Upper lobe of left lung (tissue), 4 donors: Measurements from ENCODE around the gene KCNQ1OT1.

ENCODE experiments used
- EP300 ChIP-seq, 4 donors: sonication (generic); formaldehyde crosslinking; IDR thresholded peaks; one replicate each; pipeline ENCODE4 v1.5.1; 2017; ENCODE audit warnings: antibody characterized with exemption in 4 of 4, control low read depth in 2 of 4
- POLR2A ChIP-seq, 4 donors: fragments of 450-650 bp; IDR thresholded peaks; one replicate each; pipeline ENCODE4 v1.5.1; 2016 to 2017; ENCODE audit warnings: antibody characterized with exemption in 4 of 4, mild to moderate bottlenecking in 2 of 4
- POLR2AphosphoS5 ChIP-seq, 2 donors: sonication (generic); formaldehyde crosslinking; IDR thresholded peaks; one replicate each; pipeline ENCODE4 v1.5.1; 2017; ENCODE audit warnings: antibody characterized with exemption in 2 of 2
- TF ChIP-seq, protein P1 (sequence below), 6 experiments: fragments of 450-650 bp in 4 of 6; fragments of 200-600 bp in 2 of 6; sonication (generic) in 2 of 6; IDR thresholded peaks; one replicate each; pipeline ENCODE4 v1.5.1; 2016 to 2019; ENCODE audit warnings: antibody characterized with exemption in 6 of 6

DNA sequence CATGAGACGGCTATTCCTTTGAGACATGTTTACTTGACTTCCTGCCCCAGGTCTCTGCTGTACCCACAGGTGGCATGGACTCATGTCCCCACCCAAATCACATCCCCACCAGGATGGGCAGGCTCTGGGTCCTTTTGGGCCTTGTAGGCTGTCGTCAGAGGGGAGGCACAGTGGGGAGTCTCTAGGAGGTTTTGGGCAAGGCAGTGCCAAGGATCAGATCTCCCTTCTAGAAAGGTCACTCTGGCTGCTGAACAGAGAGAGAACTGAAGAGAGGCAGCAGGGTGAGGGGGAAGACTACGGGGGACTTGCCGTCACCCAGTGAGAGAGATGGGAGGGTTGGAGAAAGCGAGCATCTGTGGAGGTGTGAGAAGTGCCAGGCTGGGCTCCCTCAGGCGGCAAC is 4.6 kb upstream of the KCNQ1OT1 start:
- TF ChIP-seq, protein P1, sequence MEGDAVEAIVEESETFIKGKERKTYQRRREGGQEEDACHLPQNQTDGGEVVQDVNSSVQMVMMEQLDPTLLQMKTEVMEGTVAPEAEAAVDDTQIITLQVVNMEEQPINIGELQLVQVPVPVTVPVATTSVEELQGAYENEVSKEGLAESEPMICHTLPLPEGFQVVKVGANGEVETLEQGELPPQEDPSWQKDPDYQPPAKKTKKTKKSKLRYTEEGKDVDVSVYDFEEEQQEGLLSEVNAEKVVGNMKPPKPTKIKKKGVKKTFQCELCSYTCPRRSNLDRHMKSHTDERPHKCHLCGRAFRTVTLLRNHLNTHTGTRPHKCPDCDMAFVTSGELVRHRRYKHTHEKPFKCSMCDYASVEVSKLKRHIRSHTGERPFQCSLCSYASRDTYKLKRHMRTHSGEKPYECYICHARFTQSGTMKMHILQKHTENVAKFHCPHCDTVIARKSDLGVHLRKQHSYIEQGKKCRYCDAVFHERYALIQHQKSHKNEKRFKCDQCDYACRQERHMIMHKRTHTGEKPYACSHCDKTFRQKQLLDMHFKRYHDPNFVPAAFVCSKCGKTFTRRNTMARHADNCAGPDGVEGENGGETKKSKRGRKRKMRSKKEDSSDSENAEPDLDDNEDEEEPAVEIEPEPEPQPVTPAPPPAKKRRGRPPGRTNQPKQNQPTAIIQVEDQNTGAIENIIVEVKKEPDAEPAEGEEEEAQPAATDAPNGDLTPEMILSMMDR (IDR thresholded peaks at IDR 0.05) = no peak
- TF ChIP-seq POLR2A (IDR thresholded peaks at IDR 0.05) (no peak), EP300 (IDR thresholded peaks at IDR 0.05) (no peak), POLR2AphosphoS5 (IDR thresholded peaks at IDR 0.05) (no peak)
